Measurements from ENCODE around the gene PDZK1IP1.
"Not testable (repeated sequence)": the region's sequence is repeated elsewhere in the genome, so short reads cannot be mapped to it uniquely, and the experiment has no call there.

PDZK1IP1 gene

DNA sequence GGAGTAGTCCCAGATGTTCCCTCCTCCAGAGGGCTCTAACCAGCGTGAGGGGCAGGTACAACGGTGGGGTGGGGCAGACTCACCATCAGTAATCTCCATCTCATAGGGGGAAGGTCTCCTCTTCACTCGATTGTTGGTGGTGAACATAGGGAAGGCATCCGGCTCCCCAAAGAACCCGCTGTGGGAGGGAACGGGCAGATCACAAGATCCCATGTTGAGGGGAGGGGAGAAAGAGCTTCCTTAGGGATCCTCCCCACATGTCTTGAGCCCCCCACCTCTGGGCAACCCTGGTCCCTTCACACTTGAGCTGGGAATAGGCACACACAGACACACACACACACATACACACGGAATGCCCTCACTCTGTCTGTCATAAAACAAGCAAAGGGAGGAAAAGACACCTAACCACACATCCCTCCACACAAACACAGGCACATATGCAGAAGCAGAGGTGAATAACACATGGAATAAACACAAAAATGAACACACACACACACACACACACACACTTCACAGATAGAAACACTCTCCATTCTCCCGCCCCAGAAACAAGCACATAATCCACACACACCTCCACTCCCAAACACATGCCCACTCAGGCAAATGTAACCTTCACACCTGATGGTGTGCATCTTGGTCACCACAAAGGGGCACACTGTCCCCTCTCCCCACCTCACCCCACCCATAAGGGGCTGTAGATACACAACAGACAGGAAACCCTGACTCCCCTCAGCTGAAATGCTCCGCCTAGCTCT is 34.3 kb upstream of the PDZK1IP1 start:
- DNase-seq: no peak

DNA sequence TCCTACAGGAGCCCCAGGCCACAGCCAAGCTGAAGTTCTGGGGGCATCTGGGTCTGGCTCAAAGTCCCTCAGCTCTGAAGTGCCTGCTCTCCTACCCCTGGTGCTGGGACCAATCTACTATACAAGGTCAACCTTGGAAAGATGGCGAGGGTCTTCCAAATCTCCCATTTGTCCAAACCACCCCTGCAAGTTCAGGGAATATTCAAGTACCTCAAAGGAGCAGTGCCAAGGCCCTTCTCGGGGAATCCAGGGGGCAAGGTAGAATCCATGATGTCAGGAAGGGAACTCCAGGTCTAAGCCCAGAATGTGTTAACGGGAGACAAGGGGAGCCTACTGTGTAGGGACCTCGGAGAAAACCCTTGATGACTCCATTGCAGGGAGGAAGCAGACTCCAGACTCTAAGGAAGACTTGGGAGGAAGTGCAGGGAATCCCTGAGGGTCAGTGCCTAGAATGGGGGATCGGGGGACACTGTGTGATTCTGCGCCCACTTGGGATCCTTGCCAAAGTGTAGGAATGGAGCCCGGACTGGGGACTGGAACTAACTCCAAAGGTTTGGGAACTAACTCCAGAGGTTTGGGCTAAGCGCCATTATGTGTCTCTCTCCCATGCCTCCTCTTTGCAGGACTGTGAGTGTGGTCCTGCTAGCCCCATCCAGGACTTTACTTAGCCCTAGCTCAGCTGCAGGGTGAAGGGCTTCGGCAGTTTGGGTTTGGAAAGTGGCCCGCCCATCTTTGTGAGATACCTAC is 33.5 kb upstream of the PDZK1IP1 start:
- DNase-seq: no peak

- DNase-seq: no peak
These were observed 32.6 kb upstream of the PDZK1IP1 start for GRCh38 chr1:47222476-47222875.

DNA sequence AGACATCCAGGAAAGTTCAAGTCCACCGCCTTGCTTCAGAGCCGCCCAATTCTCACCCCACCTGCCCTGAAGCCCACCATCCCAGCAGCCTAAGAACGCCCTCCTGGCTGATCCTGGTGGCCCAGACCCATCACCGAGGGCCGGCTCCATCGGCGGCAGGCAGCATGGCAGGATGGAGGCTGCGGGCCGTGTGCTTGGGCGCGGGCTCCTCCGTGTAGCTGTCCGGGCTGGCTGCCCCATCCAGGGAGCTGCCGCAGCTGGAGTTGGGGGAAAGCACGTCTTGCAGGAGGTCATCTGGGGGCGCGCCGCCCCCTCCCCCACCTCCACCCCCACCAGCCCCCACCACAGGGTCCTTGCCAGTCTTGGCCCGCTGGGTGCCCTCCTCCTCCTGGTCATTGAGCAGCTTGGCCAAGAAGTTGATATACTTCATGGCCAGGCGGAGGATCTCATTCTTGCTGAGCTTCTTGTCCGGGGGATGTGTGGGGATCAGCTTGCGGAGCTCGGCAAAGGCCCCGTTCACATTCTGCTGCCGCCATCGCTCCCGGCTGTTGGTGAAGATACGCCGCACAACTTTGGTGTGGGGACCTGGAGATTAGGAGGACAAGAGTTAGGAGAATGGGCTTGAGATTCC is 29.9 kb upstream of the PDZK1IP1 start:
- no peak for DNase-seq

DNA sequence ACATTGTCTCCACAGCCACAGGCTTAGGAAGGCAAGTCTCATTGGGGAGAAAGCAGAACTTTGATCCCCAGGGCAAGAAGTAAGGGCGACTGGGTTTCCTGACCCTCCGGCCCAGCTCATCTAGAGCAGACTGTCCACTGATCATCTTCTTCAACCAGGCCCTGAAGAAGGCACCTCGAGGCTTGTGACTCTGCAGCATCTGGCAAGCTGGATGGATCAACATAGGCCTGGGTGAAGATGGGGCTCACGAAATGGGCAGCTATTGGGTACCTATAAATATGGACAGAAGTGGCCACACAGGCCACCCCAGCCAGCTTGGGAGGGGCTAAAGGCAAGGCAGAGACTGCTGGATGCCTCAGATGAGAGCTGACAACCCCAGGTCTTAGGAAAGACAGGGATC is 29.2 kb upstream of the PDZK1IP1 start:
- DNase-seq: no peak

GRCh38 chr1:47216278-47217059 is 26.6 kb upstream of the PDZK1IP1 start:
- no peak for DNase-seq

GRCh38 chr1:47215713-47216112 is 25.9 kb upstream of the PDZK1IP1 start:
- no peak for DNase-seq

- peak in 1 of 3 donors; percentile 35 for DNase-seq
These were observed 24.7 kb upstream of the PDZK1IP1 start for GRCh38 chr1:47214549-47214948.

DNA sequence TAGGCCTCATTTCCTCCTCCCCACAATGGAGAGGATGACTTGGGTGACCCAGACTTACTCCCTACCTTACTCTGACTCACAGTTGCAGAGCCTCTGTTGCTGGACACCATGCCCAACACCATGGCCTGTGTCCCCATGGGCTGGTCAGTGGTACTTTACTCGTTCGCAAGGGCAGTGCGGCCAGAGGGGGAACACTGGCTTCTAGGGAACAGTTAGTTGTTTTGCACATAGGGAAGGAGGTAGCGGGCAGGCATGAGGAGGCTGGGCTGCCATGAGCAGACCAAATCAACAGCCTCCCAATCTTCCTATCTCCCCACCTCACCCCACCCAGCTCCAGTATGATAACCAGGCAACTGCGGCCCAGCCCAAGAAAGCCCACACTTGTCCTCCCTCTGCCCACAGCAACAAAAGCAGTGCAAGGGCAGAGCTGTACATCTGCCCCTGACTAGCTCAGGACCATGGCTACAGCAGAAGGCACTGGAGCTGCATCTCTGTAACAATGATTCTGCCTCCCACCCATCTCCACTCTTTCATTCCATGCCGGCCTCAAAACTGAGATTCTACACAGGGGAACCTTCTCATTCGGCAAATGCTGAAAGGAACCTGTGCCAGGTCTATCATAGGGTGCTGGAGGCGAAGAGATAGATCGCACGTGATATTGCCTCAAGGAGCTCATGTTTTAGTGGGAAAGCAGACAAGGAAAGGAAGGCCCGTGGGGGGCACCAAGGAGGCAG is 23.6 kb upstream of the PDZK1IP1 start:
- no peak for DNase-seq

GRCh38 chr1:47212636-47213229 is 22.9 kb upstream of the PDZK1IP1 start:
- DNase-seq: no peak

GRCh38 chr1:47211796-47212269 is 22.0 kb upstream of the PDZK1IP1 start:
- peak; percentile 58 to 65 (median 65) for DNase-seq

- DNase-seq: no peak
These were observed 20.8 kb upstream of the PDZK1IP1 start for GRCh38 chr1:47210666-47211065.

- DNase-seq: no peak
These were observed 20.0 kb upstream of the PDZK1IP1 start for GRCh38 chr1:47209725-47210325.

DNA sequence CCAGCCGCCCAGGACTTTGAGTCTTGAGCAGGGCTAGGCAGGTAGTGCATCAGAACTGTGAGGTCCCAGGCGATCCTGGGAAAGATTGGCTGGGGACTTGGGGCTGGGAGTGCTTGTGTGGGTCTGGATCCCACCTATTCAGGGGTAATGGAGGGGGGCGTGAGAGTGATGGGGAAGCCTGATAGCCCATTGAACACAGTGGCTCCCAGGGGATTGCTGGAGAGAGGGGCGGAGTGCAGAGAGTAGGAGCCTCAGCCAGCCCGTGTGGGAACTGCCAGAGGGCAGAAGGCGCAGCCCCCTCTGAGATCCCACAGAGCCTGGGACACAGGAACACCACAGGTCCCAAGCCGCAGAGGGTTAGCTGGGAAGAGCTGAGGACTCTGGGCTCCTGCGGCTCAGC is 19.3 kb upstream of the PDZK1IP1 start:
- DNase-seq: no peak

DNA sequence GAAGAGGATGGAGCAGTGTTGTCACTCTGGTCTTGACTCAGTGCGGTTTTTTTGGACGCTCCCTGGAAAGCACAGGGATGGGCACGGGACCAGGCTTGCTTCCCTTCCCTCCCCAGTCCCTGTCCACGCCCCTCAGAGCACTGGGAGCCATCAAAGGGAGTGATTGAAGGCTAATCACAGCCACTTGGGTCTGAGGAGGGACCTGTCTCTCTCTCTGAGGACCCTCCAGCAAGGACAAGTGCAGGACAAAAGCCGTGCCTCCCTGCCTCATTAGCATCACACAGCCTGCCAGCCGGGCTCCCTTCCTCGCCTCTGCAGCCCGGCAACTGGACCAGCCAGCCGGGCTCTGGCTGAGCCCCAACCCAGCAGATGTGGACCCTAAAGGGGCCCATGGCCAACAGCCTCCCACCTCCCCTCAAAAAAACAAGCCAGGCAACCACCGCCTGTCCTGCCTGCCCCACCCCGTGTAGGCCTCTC is 18.6 kb upstream of the PDZK1IP1 start:
- DNase-seq: no peak

DNA sequence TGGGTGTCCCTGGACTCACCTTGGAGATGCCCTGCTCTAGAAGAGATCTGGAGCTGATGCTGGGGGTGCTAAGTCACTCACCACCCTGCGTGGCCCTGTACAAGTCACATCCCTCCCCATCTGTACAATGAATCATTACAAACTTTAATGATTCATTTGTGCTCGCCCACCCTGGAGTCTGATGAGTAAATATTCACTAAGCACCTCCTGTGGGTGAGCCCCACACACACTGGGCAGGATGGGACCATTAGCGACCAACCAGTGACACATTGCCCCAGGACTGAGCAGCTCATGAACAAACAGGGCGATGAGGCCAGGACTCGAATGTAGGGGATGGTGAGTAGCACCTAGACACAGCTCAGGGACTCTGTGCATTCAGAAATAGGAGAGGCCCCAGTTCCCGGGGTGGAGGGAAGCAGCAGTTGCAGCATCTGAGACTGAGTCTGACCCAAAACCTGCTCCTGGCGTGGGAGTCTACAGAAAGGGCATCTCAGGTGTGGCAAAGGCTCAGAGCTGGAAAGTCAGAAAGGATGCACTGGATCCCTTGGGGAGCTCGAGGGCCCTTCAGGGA is 18.1 kb upstream of the PDZK1IP1 start:
- peak in 2 of 3 donors; percentile 35 to 54 for DNase-seq

- no peak for DNase-seq
These were observed 16.1 kb upstream of the PDZK1IP1 start for GRCh38 chr1:47205918-47206317.

GRCh38 chr1:47203504-47203903 is 13.7 kb upstream of the PDZK1IP1 start:
- DNase-seq: not testable (repeated sequence)

DNA sequence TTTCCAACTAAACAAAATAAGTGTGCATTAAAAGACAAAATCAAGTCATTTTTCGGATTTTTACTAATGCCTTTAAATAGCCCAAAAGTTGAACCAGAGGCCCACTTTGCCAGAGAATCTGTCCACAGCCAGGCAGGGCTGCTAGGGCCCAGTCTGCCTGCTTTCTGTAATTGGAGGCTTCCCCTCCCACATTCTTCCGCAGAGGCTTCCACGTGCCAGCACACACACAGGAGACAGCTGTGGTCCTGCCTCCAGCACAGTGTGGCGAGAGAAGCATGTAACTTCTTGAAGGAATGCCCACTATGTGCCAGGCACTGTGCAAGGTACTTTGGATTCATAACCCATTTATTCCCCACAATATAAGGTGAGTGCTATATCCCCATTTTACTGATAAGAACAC is 11.3 kb upstream of the PDZK1IP1 start:
- DNase-seq: no peak

- no peak for DNase-seq
These were observed 8.4 kb upstream of the PDZK1IP1 start for GRCh38 chr1:47198214-47198613.

- DNase-seq: peak in 1 of 3 donors; percentile 16
These were observed 6.8 kb upstream of the PDZK1IP1 start for GRCh38 chr1:47196622-47197021.
